ENCODE results near the gene ADAMTS12. TPM values are rescaled to one million over a fixed set of nuclear protein-coding genes. Genes with fewer than 3 reads are reported as not detected.

The ADAMTS12 gene
- total and polyA plus RNA-seq, 10 of the 15 experiments (the other 5 are each of a cell fraction or from before 2014, with no cell fraction given), result 0.11 to 35.8 (median 20.7) TPM

GRCh38 chr5:33539212-33539611 lies 352.6 kb downstream of the ADAMTS12 start (continued):
- TF ChIP-seq RB1 (IDR thresholded peaks at IDR 0.05; ENCODE audit: borderline replicate concordance), result no peak

DNA sequence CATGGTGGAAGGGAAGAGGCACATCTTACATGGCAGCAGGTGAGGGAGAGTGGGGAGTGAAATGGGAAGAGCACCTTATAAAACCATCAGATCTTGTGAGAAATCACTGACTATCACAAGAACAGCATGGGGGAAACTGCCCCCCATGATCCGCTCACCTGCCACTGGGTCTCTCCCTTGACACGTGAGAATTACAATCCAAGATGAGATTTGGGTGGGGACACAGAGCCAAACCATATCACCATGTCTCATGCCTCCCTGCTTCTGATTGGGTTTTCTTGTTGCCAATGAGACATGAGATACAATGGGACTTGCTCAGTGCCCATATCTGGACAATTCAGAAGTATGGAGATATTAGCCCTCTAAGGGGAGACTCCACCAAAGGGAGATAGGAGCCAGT lies 353.6 kb downstream of the ADAMTS12 start:
- ATAC-seq (no peak), DNase-seq (ENCODE audit: low read depth, low spot score) (no peak), FAIRE-seq (no peak)
- Histone ChIP-seq H3K79me2 (ENCODE audit: control insufficient read depth, insufficient read depth, low read length) (no peaks in the 10 kb centered on the region), H4K20me1 (ENCODE audit: control insufficient read depth, insufficient read depth) (no peaks in the 10 kb centered on the region), H3K9me3 (replicated peaks; ENCODE audit: control insufficient read depth, insufficient read depth, low read length) (peaks cover 1% of the 10 kb centered on the region; the same call in 2 of the 3 replicates), H3K4me1 (ENCODE audit: control insufficient read depth, insufficient read depth, low read length) (no peaks in the 10 kb centered on the region), H3K9ac (ENCODE audit: control insufficient read depth, insufficient read depth, low read length) (no peak overlapping the region), H3K27ac (ENCODE audit: control insufficient read depth, insufficient read depth) (no peak overlapping the region), H2AFZ (ENCODE audit: control insufficient read depth, low read depth, low read length) (no peak overlapping the region), H3K27me3 (replicated peaks in 1 of 2; ENCODE audit: control insufficient read depth in 2 of 2, insufficient read depth in 2 of 2, low read length in 1 of 2) (no peaks in the 10 kb centered on the region), H3K4me3 (no peak overlapping the region), H3K4me2 (ENCODE audit: control insufficient read depth, insufficient read depth) (no peak overlapping the region), H3K36me3 (ENCODE audit: control insufficient read depth in 2 of 2, insufficient read depth in 2 of 2, low read length in 1 of 2) (no peaks in the 10 kb centered on the region)
- intact Hi-C loops (cut with micrococcal nuclease; ENCODE audit: unreplicated experiment) (no loop called here), in situ Hi-C loops (cut with MboI) (no loop called here)
- RAD21 ChIA-PET (ENCODE audit: unreplicated experiment), result no interaction called here
- CTCF ChIA-PET, result no interaction called here
- WGBS (ENCODE audit: insufficient coverage, insufficient replicate concordance, low lambda C conversion rate, missing lambda C conversion rate), result 69% methylated on average over 2 of the region's 2 CpGs
- POLR2A ChIA-PET, result no interaction called here
- TF ChIP-seq FOXK2 (IDR thresholded peaks at IDR 0.05) (no peak), ZNF217 (IDR thresholded peaks at IDR 0.05) (no peak), CBX5 (IDR thresholded peaks at IDR 0.05; ENCODE audit: low read depth) (no peak), ZNF384 (IDR thresholded peaks at IDR 0.05; ENCODE audit: borderline replicate concordance, low read depth, low read length) (no peak), MEF2A (IDR thresholded peaks at IDR 0.05; ENCODE audit: insufficient read depth, low read depth, low read length) (no peak)
- no TSS peak for BruUV-seq (replicated peaks)
- SMC1A ChIA-PET (ENCODE audit: uncharacterized antibody, unreplicated experiment), result no interaction called here

DNA sequence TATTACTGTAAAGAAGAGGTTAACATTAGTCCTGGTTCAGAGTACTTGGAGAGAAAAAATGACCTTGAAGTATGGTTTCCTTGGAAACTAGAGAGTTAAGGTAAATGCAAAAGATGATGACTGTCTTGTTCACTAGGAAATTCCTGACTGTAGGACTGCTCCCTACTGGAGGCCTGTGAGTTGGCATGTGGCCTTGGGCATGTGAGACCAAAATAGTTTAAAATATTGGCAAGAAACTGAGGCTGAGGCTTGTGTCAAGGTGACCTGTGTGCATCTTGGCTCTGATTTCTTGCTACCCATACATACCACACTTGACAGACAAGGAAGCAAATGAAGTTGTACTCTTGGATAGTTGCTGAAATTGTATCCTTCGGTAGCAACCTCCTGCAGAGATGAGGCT lies 354.6 kb downstream of the ADAMTS12 start:
- in situ Hi-C loops (cut with MboI), result no loop called here
- TF ChIP-seq SMAD5 (IDR thresholded peaks at IDR 0.05; ENCODE audit: low read depth) (no peak), SP1 (IDR thresholded peaks at IDR 0.05; ENCODE audit: low read depth, low read length) (no peak), IKZF1 (conservative IDR thresholded peaks at IDR 0.05) (no peak), BCLAF1 (IDR thresholded peaks at IDR 0.05) (no peak), CBX5 (IDR thresholded peaks at IDR 0.05; ENCODE audit: low read depth) (no peak), RAD51 (IDR thresholded peaks at IDR 0.05) (no peak)

More for the DNA sequence above, 354.6 kb downstream of the ADAMTS12 start:
- H3K36me3 ChIP-seq (ENCODE audit: control insufficient read depth in 2 of 2, insufficient read depth in 2 of 2, low read length in 1 of 2), result no peaks in the 10 kb centered on the region
- no peaks in the 10 kb centered on the region for H3K4me1 ChIP-seq (ENCODE audit: control insufficient read depth, insufficient read depth, low read length)
- H2AFZ ChIP-seq (ENCODE audit: control insufficient read depth, low read depth, low read length), result no peak overlapping the region
- FAIRE-seq (no peak), ATAC-seq (no peak), DNase-seq (ENCODE audit: low read depth, low spot score) (no peak)
- H3K4me2 ChIP-seq (ENCODE audit: control insufficient read depth, insufficient read depth), result no peak overlapping the region
- WGBS (ENCODE audit: insufficient coverage, insufficient replicate concordance, low lambda C conversion rate, missing lambda C conversion rate), result 95% methylated on average over 1 of the region's 1 CpG
- H3K79me2 ChIP-seq (ENCODE audit: control insufficient read depth, insufficient read depth, low read length), result no peaks in the 10 kb centered on the region
- SMC1A ChIA-PET (ENCODE audit: uncharacterized antibody, unreplicated experiment), result no interaction called here
- POLR2A ChIA-PET, result no interaction called here
- no peak overlapping the region for H3K4me3 ChIP-seq
- peaks cover 1% of the 10 kb centered on the region; the same call in 2 of the 3 replicates for H3K9me3 ChIP-seq (replicated peaks; ENCODE audit: control insufficient read depth, insufficient read depth, low read length)
- CTCF ChIA-PET, result no interaction called here
- no peaks in the 10 kb centered on the region for H4K20me1 ChIP-seq (ENCODE audit: control insufficient read depth, insufficient read depth)
- intact Hi-C loops (cut with micrococcal nuclease; ENCODE audit: unreplicated experiment), result no loop called here
- H3K27me3 ChIP-seq (replicated peaks in 1 of 2; ENCODE audit: control insufficient read depth in 2 of 2, insufficient read depth in 2 of 2, low read length in 1 of 2), result no peaks in the 10 kb centered on the region
- H3K9ac ChIP-seq (ENCODE audit: control insufficient read depth, insufficient read depth, low read length), result no peak overlapping the region
- no peak overlapping the region for H3K27ac ChIP-seq (ENCODE audit: control insufficient read depth, insufficient read depth)
- RAD21 ChIA-PET (ENCODE audit: unreplicated experiment), result no interaction called here
- BruUV-seq (replicated peaks), result no TSS peak
